HEK293 (cell line): ENCODE results near the gene ZDHHC17.

Source experiments
- CTCF ChIP-seq: fragments of 450-650 bp; formaldehyde crosslinking; IDR thresholded peaks from 2 replicates; pipeline ENCODE4 v1.5.1; 2016; ENCODE audit warnings: missing biosample characterization, missing genetic modification characterization
- KLF8 ChIP-seq: fragments of 450-650 bp; formaldehyde crosslinking; IDR thresholded peaks from 2 replicates; pipeline ENCODE4 v1.5.1; 2016; ENCODE audit warnings: missing biosample characterization, missing genetic modification characterization
- PRDM1 ChIP-seq: fragments of 450-650 bp; formaldehyde crosslinking; IDR thresholded peaks from 2 replicates; pipeline ENCODE4; 2016; ENCODE audit warnings: missing biosample characterization, missing genetic modification characterization
- ZNF18 ChIP-seq: fragments of 450-650 bp; formaldehyde crosslinking; IDR thresholded peaks from 2 replicates; pipeline ENCODE4 v1.5.1; 2016; ENCODE audit warnings: missing biosample characterization, missing genetic modification characterization
- ZNF280D ChIP-seq: fragments of 450-650 bp; formaldehyde crosslinking; IDR thresholded peaks from 2 replicates; pipeline ENCODE4 v1.5.1; 2016; ENCODE audit warnings: missing biosample characterization, missing genetic modification characterization

- TF ChIP-seq CTCF (no peak), ZNF18 (tag by site-specific recombination) (no peak), KLF8 (tag by site-specific recombination) (no peak), ZNF280D (tag by site-specific recombination) (no peak), PRDM1 (tag by site-specific recombination) (0 out of 2 replicates have a peak, but pooled peaks have one; percentile 37)
These were observed 1.7 kb downstream of the ZDHHC17 start for GRCh38 chr12:76765598-76765997.
